GM18519 (cell line): ENCODE measurements around the gene RBFOX2.

ENCODE experiments used
- ATAC-seq: cut with Tn5 transposase; IDR thresholded peaks from one replicate; pipeline ENCODE4 v1.9.1; 2021; ENCODE audit warnings: mild to moderate bottlenecking, moderate library complexity; ENCODE audit not compliant: unreplicated experiment, low FRiP score

RBFOX2 gene

GRCh38 chr22:35984183-35985175, 44.1 kb downstream of the RBFOX2 start:
- ATAC-seq = no peak

- ATAC-seq = no peak
Observed at GRCh38 chr22:35981900-35982299, 46.7 kb downstream of the RBFOX2 start.

GRCh38 chr22:35978889-35979288, 49.7 kb downstream of the RBFOX2 start:
- no peak for ATAC-seq

- ATAC-seq = no peak
Observed at GRCh38 chr22:35978201-35978600, 50.4 kb downstream of the RBFOX2 start.

- no peak for ATAC-seq
Observed at GRCh38 chr22:35977136-35977535, 51.5 kb downstream of the RBFOX2 start.

GRCh38 chr22:35973388-35973787, 55.2 kb downstream of the RBFOX2 start:
- no peak for ATAC-seq

- ATAC-seq = no peak
Observed at GRCh38 chr22:35972559-35972958, 56.1 kb downstream of the RBFOX2 start.

GRCh38 chr22:35971456-35972119, 57.0 kb downstream of the RBFOX2 start:
- no peak for ATAC-seq

GRCh38 chr22:35970616-35971455, 57.8 kb downstream of the RBFOX2 start:
- no peak for ATAC-seq

GRCh38 chr22:35967046-35967397, 61.6 kb downstream of the RBFOX2 start:
- ATAC-seq = no peak

- ATAC-seq = no peak
Observed at GRCh38 chr22:35966314-35967045, 62.1 kb downstream of the RBFOX2 start.

- ATAC-seq = no peak
Observed at GRCh38 chr22:35963237-35963810, 65.3 kb downstream of the RBFOX2 start.

GRCh38 chr22:35961480-35962295, 66.9 kb downstream of the RBFOX2 start:
- no peak for ATAC-seq

- no peak for ATAC-seq
Observed at GRCh38 chr22:35960854-35961253, 67.8 kb downstream of the RBFOX2 start.

- no peak for ATAC-seq
Observed at GRCh38 chr22:35959121-35959800, 69.4 kb downstream of the RBFOX2 start.

- ATAC-seq = no peak
Observed at GRCh38 chr22:35958334-35958733, 70.3 kb downstream of the RBFOX2 start.

GRCh38 chr22:35957589-35957988, 71.0 kb downstream of the RBFOX2 start:
- ATAC-seq = no peak

GRCh38 chr22:35956850-35957249, 71.8 kb downstream of the RBFOX2 start:
- ATAC-seq = no peak
